H1 (cell line): Measurements from ENCODE around the gene SLC24A1. TPM values are rescaled to one million over a fixed set of nuclear protein-coding genes. Genes with fewer than 3 reads are reported as not detected.

Experiments used
- CTCF ChIA-PET: fragments of 300-600 bp; sonication (Branson Sonifier 250); formaldehyde crosslinking; loops from one replicate; lab custom pipeline; 2021; ENCODE audit not compliant: partially characterized antibody; lab: Charles Lee
- POLR2A ChIA-PET: fragments of 300-600 bp; sonication (Branson Sonifier 250); formaldehyde crosslinking; loops from one replicate; lab custom pipeline; 2021; ENCODE audit warnings: inconsistent platforms; ENCODE audit not compliant: partially characterized antibody; lab: Charles Lee
- DNase-seq, 2 experiments: peaks; one replicate each; pipeline versions ENCODE4 v3.0.0 to v3.0.0-alpha.2; 2010 to 2022; ENCODE audit warnings: low spot score in 2 of 2, low read depth in 1 of 2, mixed read lengths in 1 of 2
- FAIRE-seq: peaks from 2 replicates; lab custom pipeline; 2011; peaks lifted over from hg19 to GRCh38; lab: Jason Lieb, UNC
- H2AFZ ChIP-seq: 2 replicates; pipeline ENCODE4 v1.8.1; 2012; ENCODE audit warnings: low read length, inconsistent platforms
- H2AK5ac ChIP-seq: 2 replicates; pipeline ENCODE4 v1.6.1; 2013; ENCODE audit warnings: low read depth, low read length
- H2BK120ac ChIP-seq: replicated peaks from 2 replicates; pipeline ENCODE3; 2013; ENCODE audit warnings: low read depth, low read length, inconsistent platforms
- H2BK12ac ChIP-seq: 2 replicates; pipeline ENCODE4 v1.6.1; 2013; ENCODE audit warnings: low read depth, low read length
- H2BK15ac ChIP-seq: 2 replicates; pipeline ENCODE4 v1.6.1; 2013; ENCODE audit warnings: low read length
- H2BK20ac ChIP-seq: 2 replicates; pipeline ENCODE4 v1.6.1; 2013; ENCODE audit warnings: low read length
- H2BK5ac ChIP-seq: 2 replicates; pipeline ENCODE4 v1.6.1; 2013; ENCODE audit warnings: low read depth, low read length
- H3K14ac ChIP-seq: 2 replicates; pipeline ENCODE4 v1.6.1; 2013; ENCODE audit warnings: inconsistent platforms; ENCODE audit not compliant: insufficient read length
- H3K18ac ChIP-seq: 2 replicates; pipeline ENCODE4 v1.6.1; 2013; ENCODE audit warnings: low read length; ENCODE audit errors: extremely low read depth
- H3K23ac ChIP-seq: 2 replicates; pipeline ENCODE4 v1.6.1; 2013; ENCODE audit warnings: inconsistent platforms; ENCODE audit not compliant: insufficient read length
- H3K23me2 ChIP-seq: 2 replicates; pipeline ENCODE4 v1.6.1; 2013; ENCODE audit warnings: low read depth, low read length
- H3K27ac ChIP-seq: 2 replicates; pipeline ENCODE4 v1.6.1; 2011; ENCODE audit warnings: low read depth, low read length, inconsistent platforms
- H3K27me3 ChIP-seq, 4 experiments: replicated peaks in 1 of 4; 1 replicate in 1 of 4; 2 replicates in 3 of 4; pipeline versions ENCODE4 v1.6.1 to v1.8.1; 2011 to 2013; ENCODE audit warnings: low read length in 3 of 4, mild to moderate bottlenecking in 3 of 4, inconsistent platforms in 2 of 4, mixed read lengths in 2 of 4, moderate library complexity in 1 of 4; ENCODE audit not compliant: control insufficient read depth in 3 of 4, insufficient read depth in 3 of 4; ENCODE audit errors: extremely low read depth in 1 of 4
- H3K36me3 ChIP-seq, 4 experiments: 2 replicates each; pipeline versions ENCODE4 v1.6.1 to v1.8.1; 2011 to 2013; ENCODE audit warnings: mild to moderate bottlenecking in 4 of 4, low read length in 3 of 4, moderate library complexity in 2 of 4, control low read depth in 1 of 4, inconsistent platforms in 1 of 4; ENCODE audit not compliant: insufficient read depth in 4 of 4, control insufficient read depth in 2 of 4
- H3K4ac ChIP-seq: replicated peaks from 2 replicates; pipeline ENCODE3; 2013; ENCODE audit warnings: low read length, low read depth, mixed read lengths, inconsistent platforms; ENCODE audit not compliant: insufficient read length
- H3K4me1 ChIP-seq, 4 experiments: replicated peaks in 1 of 4; 1 replicate in 1 of 4; 2 replicates in 3 of 4; pipeline versions ENCODE4 v1.6.1 to v1.8.1; 2011 to 2013; ENCODE audit warnings: low read length in 3 of 4, inconsistent platforms in 2 of 4, mixed read lengths in 1 of 4; ENCODE audit not compliant: insufficient read depth in 4 of 4, control insufficient read depth in 3 of 4
- H3K4me2 ChIP-seq, 2 experiments: 2 replicates each; pipeline versions ENCODE4 v1.6.1 to v1.8.1; 2011 to 2013; ENCODE audit warnings: low read depth in 2 of 2, low read length in 2 of 2, control low read depth in 1 of 2, inconsistent platforms in 1 of 2, mild to moderate bottlenecking in 1 of 2; ENCODE audit not compliant: insufficient read depth in 1 of 2
- H3K4me3 ChIP-seq, 4 experiments: fragments of 200-600, 300-600 bp in 1 of 4; sonication (generic), shearing (Covaris generic), sonication (Bioruptor Twin) in 1 of 4; 2 replicates each; pipeline versions ENCODE4 v1.5.1 to v1.8.1; 2011 to 2016; ENCODE audit warnings: low read length in 4 of 4, low read depth in 3 of 4, control low read depth in 2 of 4, inconsistent platforms in 2 of 4, mild to moderate bottlenecking in 2 of 4, mixed read lengths in 1 of 4, moderate library complexity in 1 of 4; ENCODE audit not compliant: insufficient read depth in 2 of 4; ENCODE audit errors: extremely low read depth in 1 of 4
- H3K56ac ChIP-seq: replicated peaks from 2 replicates; pipeline ENCODE3; 2013; ENCODE audit warnings: low read depth, mild to moderate bottlenecking, mixed read lengths, low read length, inconsistent platforms; ENCODE audit not compliant: insufficient read length
- H3K79me1 ChIP-seq: 2 replicates; pipeline ENCODE4 v1.6.1; 2013; ENCODE audit warnings: low read depth, low read length, control low read depth
- H3K79me2 ChIP-seq, 2 experiments: 2 replicates each; pipeline versions ENCODE4 v1.6.1 to v1.8.1; 2012 to 2013; ENCODE audit warnings: low read length in 2 of 2, mild to moderate bottlenecking in 2 of 2, inconsistent platforms in 1 of 2; ENCODE audit not compliant: insufficient read depth in 2 of 2, control insufficient read depth in 1 of 2
- H3K9ac ChIP-seq, 4 experiments: replicated peaks in 1 of 4; 1 replicate in 1 of 4; 2 replicates in 3 of 4; pipeline versions ENCODE4 v1.6.1 to v1.8.1; 2011 to 2013; ENCODE audit warnings: low read depth in 3 of 4, low read length in 3 of 4, control low read depth in 2 of 4, mild to moderate bottlenecking in 2 of 4, moderate library complexity in 2 of 4, inconsistent platforms in 1 of 4; ENCODE audit errors: extremely low read depth in 1 of 4
- H3K9me3 ChIP-seq, 2 experiments: 2 replicates each; pipeline versions ENCODE4 v1.6.1 to v1.8.1; 2012 to 2013; ENCODE audit warnings: mild to moderate bottlenecking in 2 of 2, moderate library complexity in 2 of 2, control low read depth in 1 of 2, inconsistent platforms in 1 of 2, low read depth in 1 of 2, low read length in 1 of 2, mixed read lengths in 1 of 2; ENCODE audit not compliant: insufficient read depth in 2 of 2
- H4K20me1 ChIP-seq, 2 experiments: replicated peaks in 1 of 2; 2 replicates each; pipeline versions ENCODE3 to v1.8.1; 2011 to 2013; ENCODE audit warnings: inconsistent platforms in 2 of 2, low read length in 2 of 2, mild to moderate bottlenecking in 1 of 2; ENCODE audit not compliant: insufficient read depth in 2 of 2, control insufficient read depth in 1 of 2
- H4K5ac ChIP-seq: 2 replicates; pipeline ENCODE4 v1.6.1; 2013; ENCODE audit warnings: low read length, low read depth, mixed read lengths, inconsistent platforms; ENCODE audit not compliant: insufficient read length
- H4K8ac ChIP-seq: 2 replicates; pipeline ENCODE4 v1.8.0; 2013; ENCODE audit warnings: mild to moderate bottlenecking, moderate library complexity, low read length, inconsistent platforms; ENCODE audit not compliant: insufficient read depth; ENCODE audit errors: extremely low read depth
- H4K91ac ChIP-seq: replicated peaks from 2 replicates; pipeline ENCODE3; 2013; ENCODE audit warnings: low read length, mixed read lengths, inconsistent platforms; ENCODE audit not compliant: insufficient read length
- BRCA1 ChIP-seq: IDR thresholded peaks from 2 replicates; pipeline ENCODE4 v1.6.1; 2012; ENCODE audit warnings: low read depth, low read length, improper control_type of control experiment
- CBX8 ChIP-seq: fragments of 300-800, 300-1000 bp; sonication (generic); IDR thresholded peaks from 2 replicates; pipeline ENCODE4 v1.7.1; 2016; ENCODE audit warnings: low read depth, low read length, borderline replicate concordance
- CTBP2 ChIP-seq: IDR thresholded peaks from 2 replicates; pipeline ENCODE4 v1.7.0; 2011; ENCODE audit warnings: borderline replicate concordance, mild to moderate bottlenecking, moderate library complexity, mixed read lengths, low read length; ENCODE audit not compliant: insufficient read depth, insufficient read length
- EGR1 ChIP-seq: IDR thresholded peaks from 2 replicates; pipeline ENCODE4 v1.6.1; 2011; ENCODE audit warnings: low read depth, low read length, borderline replicate concordance
- EP300 ChIP-seq, 2 experiments: IDR thresholded peaks; 1 replicate in 1 of 2; 2 replicates in 1 of 2; pipeline ENCODE4 v1.6.1; 2011 to 2012; ENCODE audit warnings: low read depth in 2 of 2, low read length in 2 of 2, mild to moderate bottlenecking in 2 of 2, borderline replicate concordance in 1 of 2, inconsistent platforms in 1 of 2, moderate library complexity in 1 of 2
- HDAC2 ChIP-seq, 2 experiments: fragments of 300-600 bp in 1 of 2; sonication (generic) in 1 of 2; IDR thresholded peaks; 2 replicates each; pipeline ENCODE4 v1.6.1; 2011 to 2012; ENCODE audit warnings: low read depth in 2 of 2, low read length in 2 of 2, mild to moderate bottlenecking in 2 of 2, moderate library complexity in 2 of 2, borderline replicate concordance in 1 of 2, inconsistent platforms in 1 of 2
- JUN ChIP-seq: IDR thresholded peaks from 2 replicates; pipeline ENCODE4 v1.6.1; 2011; ENCODE audit warnings: low read depth, mild to moderate bottlenecking, improper control_type of control experiment, low read length
- RNF2 ChIP-seq: fragments of 200-900, 300-1000 bp; sonication (generic); IDR thresholded peaks from 2 replicates; pipeline ENCODE4 v1.7.1; 2016; ENCODE audit warnings: borderline replicate concordance, low read depth, mild to moderate bottlenecking, antibody characterized with exemption, low read length; ENCODE audit not compliant: poor library complexity, severe bottlenecking; ENCODE audit errors: missing control alignments
- RXRA ChIP-seq: IDR thresholded peaks from 2 replicates; pipeline ENCODE4 v1.6.1; 2011; ENCODE audit warnings: low read depth, mild to moderate bottlenecking, low read length, moderate library complexity; ENCODE audit not compliant: insufficient read depth
- SIRT6 ChIP-seq: IDR thresholded peaks from one replicate; pipeline ENCODE4 v1.7.1; 2012; ENCODE audit warnings: low read length, inconsistent platforms
- SP1 ChIP-seq: IDR thresholded peaks from 2 replicates; pipeline ENCODE4 v1.6.1; 2011; ENCODE audit warnings: low read depth, low read length
- SP4 ChIP-seq: IDR thresholded peaks from 2 replicates; pipeline ENCODE4 v1.6.1; 2012; ENCODE audit warnings: low read length, inconsistent platforms
- USF2 ChIP-seq: IDR thresholded peaks from 2 replicates; pipeline ENCODE4 v1.6.1; 2011; ENCODE audit warnings: low read length, improper control_type of control experiment
- WGBS, 2 experiments: shearing (Covaris generic) in 1 of 2; methylation state at CpG; one replicate each; pipeline versions ENCODE4 v1.1.6 to v1.1.7; 2013 to 2015; ENCODE audit warnings: low lambda C conversion rate in 2 of 2, mixed read lengths in 2 of 2, inconsistent platforms in 1 of 2, low coverage in 1 of 2, missing lambda C conversion rate in 1 of 2; ENCODE audit not compliant: insufficient replicate concordance in 2 of 2, insufficient coverage in 1 of 2, insufficient read length in 1 of 2; ENCODE audit errors: extremely low coverage in 1 of 2, missing lambda C conversion rate in 1 of 2; 5-methylcytosine and 5-hydroxymethylcytosine counted together
- polyA plus RNA-seq, 7 experiments: library from polyadenylated mRNA; depleted of rRNA in 3 of 7; stranded (reverse) in 5 of 7; unstranded in 2 of 7; fragments of >200 nt in 5 of 7; fragments of 200-250 nt in 2 of 7; gene quantifications; 1 replicate in 5 of 7; 2 replicates in 1 of 7; 4 replicates in 1 of 7; pipeline versions ENCODE4 v1.2.1 to v1.2.3, GENCODE V29; 2011 to 2013; ENCODE audit warnings: missing spikeins in 2 of 7, mixed read lengths in 2 of 7
- total RNA-seq: library from RNA; stranded (reverse); fragmentation: NEBNext Ultra II Directional; extraction: Animal tissue kit (Norgen Biotek cat#: 25700); gene quantifications from 2 replicates; pipeline ENCODE4 v1.2.1, GENCODE V29; 2021

Gene SLC24A1
- total and polyA plus RNA-seq, 2 of the 8 experiments (the other 6 are each of a cell fraction or from before 2014, with no cell fraction given), result 4.9 to 6.6 TPM

GRCh38 chr15:65688462-65688861 is 66.7 kb downstream of the SLC24A1 start:
- H4K20me1 ChIP-seq, result no peaks in the 10 kb centered on the region
- no peaks in the 10 kb centered on the region for H3K36me3 ChIP-seq
- H3K27ac ChIP-seq, result no peak overlapping the region
- no peaks in the 10 kb centered on the region for H3K23me2 ChIP-seq
- H3K79me1 ChIP-seq, result no peaks in the 10 kb centered on the region
- DNase-seq (no peak), FAIRE-seq (no peak)
- no peak overlapping the region for H2BK20ac ChIP-seq
- no peak overlapping the region for H2AFZ ChIP-seq
- no peak overlapping the region for H3K56ac ChIP-seq
- H3K4ac ChIP-seq, result no peak overlapping the region
- H3K18ac ChIP-seq, result no peak overlapping the region
- H3K79me2 ChIP-seq, result no peaks in the 10 kb centered on the region
- CTCF ChIA-PET, result no interaction called here
- POLR2A ChIA-PET, result no interaction called here
- H2BK12ac ChIP-seq, result no peak overlapping the region
- H4K8ac ChIP-seq, result no peak overlapping the region
- H4K91ac ChIP-seq, result no peak overlapping the region
- H2BK5ac ChIP-seq, result no peak overlapping the region
- no peak overlapping the region for H3K4me2 ChIP-seq
- no peaks in the 10 kb centered on the region; a peak in 1 of 7 replicates for H3K4me1 ChIP-seq
- no peak overlapping the region for H3K9ac ChIP-seq
- H3K9me3 ChIP-seq, result no peaks in the 10 kb centered on the region
- no peaks in the 10 kb centered on the region for H3K27me3 ChIP-seq
- 71% methylated on average over 1 of the region's 1 CpG; no CpG with 5 or more reads in 1 of the 2 experiments for WGBS, 2 experiments
- H3K23ac ChIP-seq, result no peak overlapping the region
- H2AK5ac ChIP-seq, result no peak overlapping the region
- no peak overlapping the region for H2BK15ac ChIP-seq
- H3K4me3 ChIP-seq, result no peak overlapping the region
- no peak overlapping the region for H3K14ac ChIP-seq
- no peak overlapping the region for H2BK120ac ChIP-seq
- H4K5ac ChIP-seq, result no peak overlapping the region
- TF ChIP-seq SIRT6, result no peak
- no peak for TF ChIP-seq JUN
- no peak for TF ChIP-seq CTBP2
- no peak for TF ChIP-seq HDAC2 (IDR thresholded peaks at IDR 0.05; ENCODE audit: borderline replicate concordance in 1 of 2, low read depth in 2 of 2, low read length in 2 of 2)
- no peak for TF ChIP-seq EP300 (IDR thresholded peaks at IDR 0.05; ENCODE audit: borderline replicate concordance in 1 of 2, low read depth in 2 of 2, low read length in 2 of 2)
- TF ChIP-seq RXRA, result no peak
- no peak for TF ChIP-seq EGR1
- TF ChIP-seq SP4, result no peak
- no peak for TF ChIP-seq BRCA1
- TF ChIP-seq RNF2, result no peak
- no peak for TF ChIP-seq USF2
- no peak for TF ChIP-seq SP1
- TF ChIP-seq CBX8, result no peak
